ENCODE results near the gene BPGM.
"Not testable (repeated sequence)": the region's sequence is repeated elsewhere in the genome, so short reads cannot be mapped to it uniquely, and the experiment has no call there.

The BPGM gene

DNA sequence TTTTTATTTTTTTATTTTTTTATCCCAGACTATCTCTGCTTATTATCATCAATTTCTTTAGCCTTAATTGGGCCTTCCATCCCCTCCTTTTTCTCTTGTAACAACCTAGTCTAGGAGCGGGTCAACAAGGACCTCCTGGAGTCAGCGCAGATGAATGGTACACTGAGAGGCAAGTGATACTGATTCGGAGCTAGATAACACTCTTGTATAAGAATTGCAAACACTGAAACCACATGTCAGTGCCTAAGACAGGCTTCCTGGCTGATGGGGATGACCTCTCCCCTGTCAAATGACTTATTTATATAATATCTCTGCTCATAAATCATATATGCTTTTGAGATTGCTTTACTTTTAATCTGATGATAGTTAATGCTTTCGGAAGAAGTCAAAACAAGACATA lies 22.7 kb downstream of the BPGM start:
- DNase-seq: no peak

DNA sequence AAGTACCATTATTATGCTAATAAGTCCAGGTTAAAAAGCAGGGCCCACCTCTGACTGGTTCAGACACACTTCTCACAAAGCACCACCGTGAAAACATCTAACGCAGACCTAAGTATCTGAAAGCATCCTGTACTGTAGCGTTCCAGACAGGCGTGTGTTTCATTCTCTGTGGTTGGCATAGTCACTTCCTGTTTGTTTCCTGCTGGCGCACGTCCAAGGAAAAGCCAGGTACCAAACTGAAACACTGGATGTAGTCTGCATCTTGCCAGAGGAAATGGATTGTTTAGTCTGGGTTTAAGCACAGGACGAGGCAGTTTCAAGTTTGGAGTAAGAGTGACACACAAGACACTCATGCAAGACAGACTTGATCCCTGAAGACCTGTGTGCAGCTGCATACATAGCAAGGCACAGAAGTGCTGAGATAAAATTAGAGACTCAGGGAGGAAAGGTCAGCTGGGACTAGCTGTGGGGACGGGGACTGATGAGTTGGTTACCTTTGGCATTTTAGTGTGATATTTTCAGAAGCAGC lies 23.3 kb downstream of the BPGM start:
- DNase-seq: no peak

DNA sequence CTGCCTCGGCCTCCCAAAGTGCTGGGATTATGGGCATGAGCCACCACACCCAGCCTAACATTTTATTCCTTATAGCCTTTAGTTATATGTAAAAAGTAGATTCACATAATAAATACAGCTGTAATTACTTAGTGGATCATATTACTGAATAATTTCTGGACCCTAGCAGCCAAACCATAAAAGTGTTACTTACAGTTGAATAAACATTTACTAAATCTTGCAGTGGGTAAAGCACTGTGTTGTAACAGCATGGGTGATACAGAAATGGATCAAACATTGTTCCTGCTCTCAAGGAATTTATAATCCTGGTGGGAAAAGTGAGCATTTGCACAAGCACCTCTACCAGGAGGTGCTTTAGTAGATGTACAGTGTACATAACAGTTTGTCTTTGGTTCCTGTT lies 25.0 kb downstream of the BPGM start:
- DNase-seq: no peak

DNA sequence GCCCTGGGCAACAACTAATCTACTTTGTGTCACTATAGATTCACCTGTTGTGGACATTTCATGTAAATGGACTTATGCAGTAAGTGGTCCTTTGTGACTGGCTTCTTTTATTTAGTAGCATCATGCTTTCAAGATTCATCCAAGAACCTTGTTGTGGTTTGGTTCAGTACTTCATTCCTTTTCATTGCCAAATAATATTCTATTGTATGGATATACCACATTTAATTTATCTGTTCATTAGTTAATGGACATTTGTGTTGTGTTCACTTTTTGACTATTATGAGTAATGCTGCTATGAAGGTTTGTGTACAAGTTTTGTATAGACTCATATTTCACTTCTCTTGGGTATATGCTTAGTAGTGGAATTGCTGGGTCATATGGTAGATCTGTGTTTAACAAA lies 27.8 kb downstream of the BPGM start:
- no peak for DNase-seq

DNA sequence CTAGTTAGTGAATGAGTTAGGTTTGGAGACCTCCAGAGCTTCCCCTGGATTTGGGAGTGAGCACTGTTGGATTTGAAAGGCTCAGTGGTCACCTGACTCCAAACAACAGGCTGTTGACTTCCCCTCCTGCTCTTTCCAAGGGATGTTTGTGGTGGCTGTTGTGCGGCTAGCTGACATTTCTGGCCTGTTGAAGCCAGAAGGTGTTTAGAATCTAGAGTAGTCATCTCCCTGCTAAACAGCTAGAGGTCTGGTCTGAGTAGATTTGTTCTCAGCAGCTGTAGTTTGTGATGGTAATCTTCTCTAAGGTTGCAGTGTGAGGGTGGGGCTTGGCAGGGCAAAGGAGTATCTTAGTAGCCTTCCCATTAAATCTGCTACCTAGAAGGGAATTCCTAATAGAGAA lies 30.1 kb downstream of the BPGM start:
- no peak for DNase-seq

DNA sequence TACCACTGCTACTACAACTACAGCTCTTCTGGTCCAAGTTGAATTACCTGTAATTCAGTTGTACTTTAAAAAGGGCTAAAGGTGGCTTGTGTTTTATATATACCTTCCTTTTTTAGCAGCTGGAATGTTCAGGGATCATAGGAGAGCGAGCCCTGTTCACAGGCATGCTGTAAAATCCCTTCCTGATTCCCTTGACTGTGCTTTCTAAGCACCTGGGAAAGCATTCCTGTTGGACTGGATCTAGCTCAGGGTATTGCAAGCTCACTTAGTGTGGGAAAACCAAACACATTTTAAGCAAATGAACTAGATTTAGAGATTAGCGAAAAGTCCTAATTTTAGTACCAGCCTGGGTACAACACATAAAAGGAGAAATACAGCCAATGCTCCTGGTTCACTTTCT lies 31.5 kb downstream of the BPGM start:
- no peak for DNase-seq

DNA sequence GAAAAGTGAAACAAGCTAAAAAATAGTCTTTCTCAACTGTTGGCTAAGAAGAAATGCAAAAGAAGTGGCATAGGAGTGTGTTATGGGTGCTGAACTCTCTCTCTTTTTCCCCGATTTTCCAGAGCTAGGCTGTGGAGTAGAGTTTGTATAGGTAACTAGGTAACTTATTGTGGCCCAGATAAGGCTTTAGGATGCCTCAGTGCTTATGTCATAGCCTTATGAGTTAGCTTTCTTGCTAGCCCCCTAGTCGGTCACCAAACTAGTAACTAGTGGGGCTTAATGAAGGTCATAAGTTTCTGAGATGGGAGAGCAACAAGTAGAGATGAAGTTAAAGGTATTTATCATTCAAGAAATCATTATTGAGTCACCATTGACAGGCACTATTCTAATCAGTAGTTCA lies 32.4 kb downstream of the BPGM start:
- DNase-seq: no peak

DNA sequence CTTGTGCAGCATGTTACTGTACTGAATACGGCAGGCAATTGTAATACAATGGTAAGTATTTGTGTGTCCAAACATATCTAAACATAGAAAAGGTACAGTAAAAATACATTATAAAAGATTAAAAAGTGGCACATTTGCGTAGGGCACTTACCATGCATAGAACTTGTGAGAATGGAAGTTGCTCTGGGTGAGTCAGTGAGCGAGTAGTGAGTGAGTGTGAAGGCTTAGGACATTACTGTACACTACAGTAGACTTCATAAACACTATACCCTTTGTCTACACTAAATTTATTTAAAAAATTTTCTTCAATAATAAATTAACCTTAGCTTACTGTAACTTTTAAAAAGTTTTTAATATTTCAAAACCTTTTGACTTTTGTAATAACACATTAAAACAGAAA lies 37.5 kb downstream of the BPGM start:
- no peak for DNase-seq

DNA sequence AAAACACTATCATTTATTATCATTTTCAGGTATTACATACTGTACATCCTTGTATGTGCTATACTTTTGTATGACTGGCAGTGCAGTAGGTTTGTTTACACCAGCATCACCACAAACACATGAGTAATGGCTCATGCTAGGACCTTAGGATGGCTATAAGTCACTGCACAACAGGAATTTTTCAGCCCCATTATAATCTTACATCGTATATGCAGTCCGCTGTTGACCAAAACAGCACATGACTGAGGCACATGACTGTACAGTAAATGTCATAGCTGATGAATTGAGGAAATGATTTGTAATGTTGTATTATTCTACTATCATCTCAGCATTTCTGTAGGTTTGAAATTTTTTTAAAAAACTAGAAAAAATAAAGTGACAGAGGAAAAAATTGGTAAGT lies 38.6 kb downstream of the BPGM start:
- no peak for DNase-seq

DNA sequence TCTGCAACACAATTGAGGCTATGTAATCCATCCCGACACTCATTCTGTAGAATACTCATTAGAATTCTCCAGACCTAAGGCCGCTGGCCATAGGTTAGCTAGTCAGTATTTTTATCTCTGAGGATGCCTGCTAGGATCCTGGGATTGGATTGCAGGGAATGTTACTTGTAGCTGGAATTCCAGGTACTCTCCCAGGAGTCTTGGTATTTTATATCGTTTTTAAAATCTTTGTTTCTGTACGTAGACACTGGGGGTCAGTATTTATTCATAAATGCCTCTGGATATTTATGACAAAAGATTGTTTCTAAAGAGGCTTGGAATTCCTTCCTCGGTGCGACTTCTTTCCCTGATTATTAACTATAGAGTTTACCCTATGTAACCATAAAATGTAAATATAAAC lies 40.1 kb downstream of the BPGM start:
- no peak for DNase-seq

DNA sequence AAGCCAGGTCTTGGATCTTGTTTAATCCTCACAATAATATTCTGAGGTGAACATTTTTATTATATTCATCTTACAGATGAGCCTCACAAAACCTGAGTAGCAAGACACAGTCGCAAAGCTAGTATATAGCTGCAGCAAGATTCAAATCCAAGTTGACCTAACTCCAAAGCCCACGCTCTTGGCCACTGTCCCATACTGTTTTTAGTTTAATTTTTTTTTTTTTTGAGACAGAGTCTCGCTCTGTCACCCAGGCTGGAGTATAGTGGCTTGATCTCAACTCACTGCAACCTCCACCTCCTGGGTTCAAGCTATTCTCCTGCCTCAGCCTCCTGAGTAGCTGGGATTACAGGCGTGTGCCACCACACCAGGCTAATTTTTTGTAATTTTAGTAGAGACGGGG lies 42.9 kb downstream of the BPGM start:
- DNase-seq: not testable (repeated sequence)

DNA sequence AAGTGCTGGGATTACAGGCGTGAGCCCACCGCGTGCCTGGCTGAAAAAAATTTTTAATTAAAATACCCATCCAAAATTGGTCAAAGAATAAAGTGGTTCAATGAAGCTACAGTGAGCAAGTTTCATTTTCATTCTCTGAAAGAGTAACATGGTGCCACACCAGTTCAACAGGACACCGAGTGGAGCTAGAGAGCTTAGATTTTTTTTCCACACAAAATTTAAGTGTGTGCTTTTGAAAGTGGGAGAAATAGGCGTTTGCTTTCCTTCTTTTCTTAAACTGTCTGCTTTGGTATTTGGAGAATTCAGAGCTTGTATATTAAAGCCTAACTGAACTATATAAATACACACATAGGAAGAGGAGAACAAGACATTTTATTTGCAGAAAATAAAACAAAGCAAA lies 43.4 kb downstream of the BPGM start:
- no peak for DNase-seq

DNA sequence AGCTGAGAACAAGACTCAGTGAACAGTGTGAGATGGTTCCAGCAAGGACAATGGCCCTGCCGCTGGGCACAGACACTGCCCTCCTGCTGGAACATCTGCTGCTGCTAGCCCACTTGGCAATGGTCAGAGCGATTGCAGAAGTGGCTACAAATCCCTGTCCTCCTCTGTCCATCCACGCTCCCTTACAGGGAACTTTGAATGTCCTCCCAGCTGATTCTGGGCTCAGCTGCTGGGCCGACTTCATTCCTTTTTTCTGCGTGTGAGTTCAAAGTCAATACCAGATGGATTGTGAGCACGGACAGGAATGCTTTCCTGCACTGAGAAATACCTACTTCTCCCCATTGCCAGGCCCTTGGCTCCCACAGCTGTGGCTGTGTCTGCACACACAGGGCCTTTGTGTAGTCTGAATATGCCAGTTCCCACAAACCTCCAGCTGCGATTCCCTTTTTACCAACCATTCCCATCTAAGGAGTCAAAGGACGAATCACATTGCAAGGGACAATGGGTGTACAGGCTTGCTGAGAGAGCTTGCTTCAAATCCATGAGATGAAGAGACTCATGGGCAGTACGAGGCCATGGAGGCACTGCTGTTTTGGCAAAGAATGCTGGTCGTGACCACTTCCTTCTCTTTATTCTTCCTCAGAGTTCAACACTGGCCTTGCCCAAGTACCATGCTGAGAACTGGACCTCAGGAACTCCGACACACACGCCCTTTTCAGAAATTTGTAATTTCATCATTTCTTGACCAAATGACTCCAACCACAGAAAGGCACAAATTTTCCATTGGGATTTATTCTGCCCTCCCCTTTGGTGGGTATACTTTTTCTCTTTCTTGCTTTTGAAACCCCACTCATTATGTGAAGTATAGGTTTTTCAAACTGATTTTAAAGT lies 44.2 kb downstream of the BPGM start:
- DNase-seq: no peak

DNA sequence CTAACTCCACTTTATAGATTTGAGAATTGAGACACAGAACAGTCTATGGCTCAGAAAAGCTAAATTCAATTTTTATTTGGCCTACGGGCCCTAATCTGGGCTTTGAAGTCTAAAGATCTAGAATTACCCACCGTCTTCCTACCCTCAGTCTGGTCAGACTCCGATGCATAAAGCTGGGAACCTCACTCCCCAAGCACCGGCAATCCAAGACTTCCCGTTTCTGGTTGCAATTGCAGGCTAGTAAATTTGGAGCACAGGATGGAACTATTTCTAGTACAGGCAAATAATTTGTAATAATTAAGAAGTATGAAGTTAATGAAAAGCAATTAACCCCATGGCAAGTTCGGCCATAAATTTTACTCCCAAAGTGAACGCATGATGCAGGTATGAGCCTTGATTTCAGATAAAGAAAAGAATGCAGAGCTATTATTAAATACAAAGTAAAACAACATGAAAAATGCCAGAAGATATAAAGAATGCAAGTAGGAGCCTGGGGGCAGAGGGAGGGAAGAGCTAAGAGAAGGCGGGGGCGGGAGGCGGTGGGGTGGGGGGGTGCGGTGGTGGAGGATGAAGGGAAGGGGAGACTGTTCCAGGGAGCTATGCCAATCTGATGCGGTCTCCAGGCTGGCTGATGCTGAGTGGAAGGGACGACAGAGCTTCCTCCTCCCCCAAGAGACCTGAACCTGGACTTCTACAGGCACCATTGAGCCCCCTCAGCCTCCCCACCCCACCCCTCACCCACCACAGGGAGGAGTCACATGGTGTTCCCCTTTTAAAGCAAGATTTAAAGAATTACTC lies 45.1 kb downstream of the BPGM start:
- no peak for DNase-seq

DNA sequence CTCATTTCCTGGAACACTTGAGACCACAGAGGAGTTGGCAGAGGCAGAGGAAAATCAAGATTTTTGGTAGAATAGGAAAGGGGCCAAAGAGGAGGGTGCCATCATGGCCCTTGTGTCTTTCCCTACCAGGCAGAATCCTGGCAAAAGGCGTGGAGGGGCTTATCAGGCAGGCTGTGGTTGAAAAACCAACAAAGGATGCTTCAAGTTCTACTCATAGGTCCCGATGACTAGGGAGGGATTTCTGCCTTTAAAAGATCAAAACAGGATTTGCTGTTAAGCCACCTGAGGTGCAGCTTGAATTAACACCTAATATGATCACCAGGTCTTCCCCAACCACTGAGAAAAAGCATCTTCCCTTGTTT lies 45.7 kb downstream of the BPGM start:
- DNase-seq: no peak

DNA sequence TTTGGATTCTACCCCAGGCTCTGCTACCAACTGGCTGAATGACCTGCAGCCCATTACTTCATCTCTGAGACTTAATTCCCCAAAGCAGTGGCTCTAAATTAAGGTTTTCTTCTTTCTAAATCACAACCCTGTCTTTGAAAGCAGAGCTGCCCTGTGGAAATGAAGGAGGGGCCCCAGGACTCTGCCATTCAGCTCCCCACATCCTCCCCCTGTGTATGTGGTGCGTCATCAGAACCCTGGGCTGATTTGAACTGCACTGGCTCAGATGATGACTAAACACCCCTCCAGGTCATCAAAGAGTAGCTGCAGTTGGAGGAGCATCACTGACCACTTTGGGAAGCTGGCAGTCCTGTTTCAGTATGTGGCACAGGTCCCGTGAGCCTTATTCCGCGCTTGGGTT lies 46.6 kb downstream of the BPGM start:
- no peak for DNase-seq

DNA sequence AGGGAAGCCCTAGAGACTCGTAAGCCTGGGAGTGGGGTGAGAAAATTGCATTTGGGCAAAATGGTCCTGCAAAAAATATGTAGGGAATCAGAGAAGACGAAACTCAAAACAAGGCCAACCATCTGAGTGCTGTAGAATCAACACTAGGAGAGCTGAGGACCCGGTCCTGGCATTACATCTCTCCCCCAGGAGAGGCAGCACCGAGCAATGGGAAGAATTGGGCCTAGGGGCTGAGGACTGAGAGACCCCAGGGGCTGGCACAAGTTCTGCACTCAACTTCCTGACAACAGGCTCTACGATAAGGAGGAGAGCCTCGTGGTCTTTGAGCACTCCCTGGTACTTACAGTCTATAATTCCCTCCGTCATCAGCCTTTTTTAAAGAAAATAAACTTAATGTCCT lies 47.6 kb downstream of the BPGM start:
- no peak for DNase-seq

DNA sequence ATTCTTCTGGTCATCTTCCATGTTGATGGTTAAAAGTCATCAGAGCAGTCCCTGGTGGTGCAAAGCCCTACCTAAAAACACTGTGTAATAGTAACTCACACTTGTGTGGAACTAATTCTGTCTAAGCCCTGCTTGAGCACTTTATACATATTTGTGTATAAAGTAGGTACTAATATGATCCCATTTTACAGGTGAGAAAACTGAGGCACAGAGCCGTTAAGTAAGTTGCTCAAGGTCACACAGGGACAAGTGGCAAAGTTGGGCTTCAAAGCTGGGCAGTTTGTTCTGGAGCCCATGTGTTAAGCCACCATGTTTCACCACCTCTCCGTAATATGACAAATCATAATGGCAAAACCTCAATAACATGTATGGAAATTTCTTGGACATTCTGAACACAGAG lies 48.1 kb downstream of the BPGM start:
- DNase-seq: no peak

DNA sequence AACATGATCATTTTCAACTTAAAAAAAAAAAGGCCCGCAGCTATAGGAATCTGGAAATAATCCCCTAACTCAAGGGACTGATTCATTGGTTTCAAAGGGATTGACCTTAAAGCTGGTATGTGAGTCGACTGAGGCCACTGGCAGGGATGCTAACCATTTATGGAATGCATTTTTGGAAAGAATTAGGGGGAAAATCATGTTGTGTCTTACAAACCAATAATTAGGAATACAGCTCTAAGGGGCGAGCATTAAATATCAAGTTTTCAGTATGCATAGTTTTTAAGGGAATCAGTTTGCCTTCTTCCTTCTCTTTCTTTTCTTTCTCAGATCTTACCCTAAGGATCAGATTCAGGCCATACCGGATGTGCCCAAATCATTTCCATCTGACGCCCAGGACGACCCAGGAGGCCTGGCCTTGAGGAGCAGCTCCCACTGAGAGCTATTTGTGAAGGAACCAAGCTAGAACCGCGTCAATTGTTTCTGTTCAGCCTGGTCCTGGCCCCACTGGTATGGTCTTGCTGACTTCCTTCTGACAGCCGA lies 48.7 kb downstream of the BPGM start:
- DNase-seq: no peak

DNA sequence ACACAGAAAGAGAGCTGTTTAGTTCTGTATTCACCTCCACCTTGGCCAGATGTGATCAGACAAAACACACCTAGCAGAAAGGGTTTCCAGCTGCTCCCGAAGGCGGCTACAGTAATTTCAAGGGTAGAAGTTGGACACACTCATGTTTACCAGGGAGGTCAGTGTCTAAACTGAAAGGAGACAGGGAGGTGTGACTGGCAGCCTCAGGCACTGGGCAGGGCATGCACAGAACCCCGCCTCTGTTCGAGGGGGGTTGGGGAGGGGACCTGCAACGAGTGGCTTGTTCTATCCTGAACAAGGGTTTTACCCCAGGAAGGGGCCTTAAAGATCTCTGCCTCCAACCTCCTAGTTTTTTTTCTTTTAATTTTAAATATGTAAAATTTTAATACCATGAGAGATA lies 49.6 kb downstream of the BPGM start:
- no peak for DNase-seq

DNA sequence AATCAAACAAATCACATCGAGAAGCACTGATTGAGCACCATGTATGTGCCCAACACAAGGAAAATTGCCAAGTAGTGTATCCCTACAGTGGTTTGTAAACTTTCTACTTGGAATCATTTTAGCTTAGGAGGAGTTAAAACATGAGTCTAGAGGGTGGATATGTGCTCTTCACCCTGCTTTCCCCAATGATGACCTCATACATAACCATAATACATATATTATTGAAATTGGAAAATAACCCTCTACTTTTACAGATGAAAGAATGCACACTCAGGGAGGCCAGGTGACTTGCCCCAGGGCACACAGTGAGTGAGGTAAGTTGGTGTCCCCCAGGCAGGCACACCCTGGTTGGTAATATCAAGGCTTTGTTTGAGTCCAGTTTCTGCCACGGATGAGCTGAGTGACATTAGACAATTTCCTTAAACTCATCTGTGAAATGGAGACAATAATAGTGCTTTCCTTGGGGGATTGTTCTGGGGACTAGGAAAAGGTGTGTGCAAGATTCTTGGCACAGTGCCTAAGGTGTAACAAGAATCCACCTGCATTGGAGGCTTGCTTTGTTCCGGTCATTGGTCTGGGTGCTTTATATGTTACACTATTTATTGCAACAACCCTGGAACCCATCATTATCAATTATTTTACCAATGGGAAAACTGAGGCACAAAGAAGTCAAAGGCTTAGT lies 50.7 kb downstream of the BPGM start:
- no peak for DNase-seq

DNA sequence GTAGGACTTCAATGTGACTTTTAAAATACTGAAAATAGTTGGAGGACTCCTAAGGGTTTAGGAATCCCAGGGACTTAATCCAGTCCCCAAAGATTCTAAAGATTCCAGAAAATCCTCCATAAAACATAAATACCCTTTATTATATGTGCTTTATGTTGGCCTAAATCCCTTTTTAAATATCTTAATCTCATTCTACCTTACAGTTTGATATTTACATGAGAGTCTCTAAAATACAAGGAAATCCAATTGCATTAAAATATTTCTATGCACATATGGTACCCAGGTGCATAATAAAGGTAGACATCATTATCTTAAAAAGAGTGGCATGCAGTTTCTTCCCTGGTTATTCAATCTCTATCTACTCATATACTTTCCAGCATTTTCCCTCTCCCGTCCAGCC lies 51.8 kb downstream of the BPGM start:
- DNase-seq: no peak

Data from NCI-H146 (cell line).